ENCODE measurements around the gene HIF1A.

DNA sequence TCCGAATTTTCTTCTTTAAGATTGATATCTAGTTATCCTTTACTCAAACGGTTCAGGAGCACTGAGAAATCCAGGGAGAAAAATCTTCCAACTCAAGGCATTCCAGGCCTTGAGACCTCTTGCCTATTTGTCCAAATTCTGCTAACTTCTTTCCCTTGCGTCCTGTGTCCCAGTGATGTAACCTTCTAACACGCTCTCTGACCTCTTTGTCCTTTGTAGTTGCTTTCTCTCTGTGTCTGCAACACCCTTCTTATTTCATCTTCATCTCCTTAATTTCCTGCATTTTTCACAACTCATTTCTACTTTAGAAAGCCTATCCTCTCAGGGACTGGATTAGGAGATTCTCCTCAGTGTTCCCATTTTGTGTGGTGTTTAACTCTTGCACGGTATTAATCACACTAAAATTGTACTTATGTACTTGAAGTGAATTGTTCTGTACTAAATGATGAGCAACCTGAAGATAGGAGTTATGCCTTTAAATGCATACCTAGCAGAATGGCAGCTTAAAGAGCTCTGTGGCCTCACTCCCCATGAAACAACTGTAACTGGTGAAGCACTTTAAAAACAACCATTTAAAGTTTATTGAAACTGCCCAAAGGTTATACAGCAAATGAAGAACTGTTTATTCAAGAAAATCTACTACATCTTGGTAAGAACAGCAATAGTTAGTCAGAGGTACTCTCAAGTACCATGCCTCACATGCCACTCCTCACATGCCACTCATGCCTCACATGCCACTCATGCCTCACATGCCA is 59.5 kb downstream of the HIF1A start:
- TF ChIP-seq, protein P1, sequence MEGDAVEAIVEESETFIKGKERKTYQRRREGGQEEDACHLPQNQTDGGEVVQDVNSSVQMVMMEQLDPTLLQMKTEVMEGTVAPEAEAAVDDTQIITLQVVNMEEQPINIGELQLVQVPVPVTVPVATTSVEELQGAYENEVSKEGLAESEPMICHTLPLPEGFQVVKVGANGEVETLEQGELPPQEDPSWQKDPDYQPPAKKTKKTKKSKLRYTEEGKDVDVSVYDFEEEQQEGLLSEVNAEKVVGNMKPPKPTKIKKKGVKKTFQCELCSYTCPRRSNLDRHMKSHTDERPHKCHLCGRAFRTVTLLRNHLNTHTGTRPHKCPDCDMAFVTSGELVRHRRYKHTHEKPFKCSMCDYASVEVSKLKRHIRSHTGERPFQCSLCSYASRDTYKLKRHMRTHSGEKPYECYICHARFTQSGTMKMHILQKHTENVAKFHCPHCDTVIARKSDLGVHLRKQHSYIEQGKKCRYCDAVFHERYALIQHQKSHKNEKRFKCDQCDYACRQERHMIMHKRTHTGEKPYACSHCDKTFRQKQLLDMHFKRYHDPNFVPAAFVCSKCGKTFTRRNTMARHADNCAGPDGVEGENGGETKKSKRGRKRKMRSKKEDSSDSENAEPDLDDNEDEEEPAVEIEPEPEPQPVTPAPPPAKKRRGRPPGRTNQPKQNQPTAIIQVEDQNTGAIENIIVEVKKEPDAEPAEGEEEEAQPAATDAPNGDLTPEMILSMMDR (IDR thresholded peaks at IDR 0.05; ENCODE audit: low read depth, low read length), result no peak
- no peak for TF ChIP-seq EZH2phosphoT487 (IDR thresholded peaks at IDR 0.05; ENCODE audit: low read depth)

All from OCI-LY3 (cell line).